22Rv1 (cell line): ENCODE results near the gene CDK2AP2.
A peak's percentile ranks its signal among the peaks of the same experiment; 100 is the strongest.

ENCODE experiments used
- H3K27ac ChIP-seq: fragments of 450-650 bp; 2 replicates; pipeline ENCODE4 v1.5.1; 2017
- ZFX ChIP-seq: fragments of 450-650 bp; IDR thresholded peaks from 2 replicates; pipeline ENCODE4 v1.6.1; 2017; ENCODE audit warnings: antibody characterized with exemption, borderline replicate concordance
- TF ChIP-seq, protein P1 (sequence below): fragments of 450-650 bp; IDR thresholded peaks from 2 replicates; pipeline ENCODE4 v1.5.1; 2017; ENCODE audit warnings: mild to moderate bottlenecking

CDK2AP2 gene

DNA sequence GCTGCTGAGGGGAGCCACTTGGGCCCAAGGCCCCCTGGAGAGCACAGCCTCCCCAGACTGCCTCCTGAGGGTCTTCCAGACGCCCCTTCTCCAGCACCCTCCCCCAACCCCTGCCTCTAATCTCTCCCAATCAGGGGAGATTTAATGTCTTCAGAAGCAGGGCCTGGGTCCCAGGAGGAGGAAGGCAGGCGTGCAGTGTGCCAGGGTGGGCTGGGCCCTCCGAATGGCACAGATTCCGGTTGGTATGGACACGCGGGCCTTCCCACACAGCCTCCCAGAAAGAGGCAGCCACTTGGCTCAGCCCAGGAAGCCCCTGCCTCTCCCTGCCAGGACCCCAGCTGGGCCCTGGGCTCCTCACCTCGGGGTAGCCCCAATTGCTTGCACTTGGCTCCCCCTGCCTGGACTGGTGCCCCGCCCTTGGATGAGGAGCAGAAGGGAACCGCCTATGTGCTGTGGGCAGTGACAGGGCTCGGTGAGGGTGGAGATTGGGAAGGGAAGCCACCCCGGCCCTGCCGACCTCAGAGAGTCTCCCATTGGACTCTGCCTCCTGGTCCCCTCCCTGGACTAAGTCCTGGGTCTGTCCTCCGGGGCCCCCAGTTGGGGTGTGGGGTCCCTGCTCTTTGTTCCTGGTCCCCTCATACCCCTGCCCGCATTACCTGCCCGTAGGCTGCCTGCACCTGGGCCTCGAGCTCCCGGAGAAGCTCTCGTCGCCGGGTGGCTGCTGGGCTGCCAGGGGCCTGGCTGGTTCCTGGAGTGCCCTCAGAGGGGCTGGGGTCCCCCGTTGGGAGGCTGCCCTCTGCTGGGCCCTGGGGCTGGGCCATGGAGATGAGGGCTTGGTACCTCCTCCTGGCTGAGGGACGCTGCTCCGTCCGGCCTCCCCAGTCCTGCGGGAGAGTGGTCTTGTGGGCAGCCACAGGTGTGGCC lies 15.9 kb upstream of the CDK2AP2 start:
- no peak for TF ChIP-seq ZFX
- TF ChIP-seq, protein P1, sequence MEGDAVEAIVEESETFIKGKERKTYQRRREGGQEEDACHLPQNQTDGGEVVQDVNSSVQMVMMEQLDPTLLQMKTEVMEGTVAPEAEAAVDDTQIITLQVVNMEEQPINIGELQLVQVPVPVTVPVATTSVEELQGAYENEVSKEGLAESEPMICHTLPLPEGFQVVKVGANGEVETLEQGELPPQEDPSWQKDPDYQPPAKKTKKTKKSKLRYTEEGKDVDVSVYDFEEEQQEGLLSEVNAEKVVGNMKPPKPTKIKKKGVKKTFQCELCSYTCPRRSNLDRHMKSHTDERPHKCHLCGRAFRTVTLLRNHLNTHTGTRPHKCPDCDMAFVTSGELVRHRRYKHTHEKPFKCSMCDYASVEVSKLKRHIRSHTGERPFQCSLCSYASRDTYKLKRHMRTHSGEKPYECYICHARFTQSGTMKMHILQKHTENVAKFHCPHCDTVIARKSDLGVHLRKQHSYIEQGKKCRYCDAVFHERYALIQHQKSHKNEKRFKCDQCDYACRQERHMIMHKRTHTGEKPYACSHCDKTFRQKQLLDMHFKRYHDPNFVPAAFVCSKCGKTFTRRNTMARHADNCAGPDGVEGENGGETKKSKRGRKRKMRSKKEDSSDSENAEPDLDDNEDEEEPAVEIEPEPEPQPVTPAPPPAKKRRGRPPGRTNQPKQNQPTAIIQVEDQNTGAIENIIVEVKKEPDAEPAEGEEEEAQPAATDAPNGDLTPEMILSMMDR = no peak
- H3K27ac ChIP-seq = no peak overlapping the region

GRCh38 chr11:67522844-67523555 lies 15.0 kb upstream of the CDK2AP2 start, which contains the start of gene CABP2:
CABP2 (minus strand) TSS chr11:67523446; CDS start chr11:67523326, 120 bp downstream.
- TF ChIP-seq, protein P1 = no peak
- TF ChIP-seq ZFX = no peak
- no peak within 1 kb of the TSS for H3K27ac ChIP-seq

DNA sequence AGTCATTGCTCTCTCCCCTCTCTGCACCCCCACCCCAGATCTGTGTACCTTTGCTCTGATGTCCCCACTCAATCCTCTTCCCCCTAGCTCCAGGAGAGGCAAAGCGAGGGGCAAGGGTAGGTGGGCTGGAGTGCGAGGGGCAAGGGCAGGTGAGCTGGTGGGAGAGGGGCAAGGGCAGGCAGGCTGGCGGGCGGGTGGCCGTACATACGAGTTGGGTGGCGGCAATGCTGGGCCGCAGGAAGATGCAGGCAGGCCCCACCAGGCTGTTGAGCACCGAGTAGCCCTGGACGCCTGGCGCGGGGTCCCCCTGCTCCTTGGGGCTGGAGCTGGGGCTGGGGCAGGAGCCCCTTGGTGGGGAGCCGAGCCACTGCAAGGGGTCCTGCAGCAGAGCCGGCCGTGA lies 14.4 kb upstream of the CDK2AP2 start:
- no peak for TF ChIP-seq ZFX
- TF ChIP-seq, protein P1 = no peak
- no peak overlapping the region for H3K27ac ChIP-seq

GRCh38 chr11:67521924-67522323 lies 14.0 kb upstream of the CDK2AP2 start:
- no peak for TF ChIP-seq ZFX
- TF ChIP-seq, protein P1 = no peak
- H3K27ac ChIP-seq = no peak overlapping the region

DNA sequence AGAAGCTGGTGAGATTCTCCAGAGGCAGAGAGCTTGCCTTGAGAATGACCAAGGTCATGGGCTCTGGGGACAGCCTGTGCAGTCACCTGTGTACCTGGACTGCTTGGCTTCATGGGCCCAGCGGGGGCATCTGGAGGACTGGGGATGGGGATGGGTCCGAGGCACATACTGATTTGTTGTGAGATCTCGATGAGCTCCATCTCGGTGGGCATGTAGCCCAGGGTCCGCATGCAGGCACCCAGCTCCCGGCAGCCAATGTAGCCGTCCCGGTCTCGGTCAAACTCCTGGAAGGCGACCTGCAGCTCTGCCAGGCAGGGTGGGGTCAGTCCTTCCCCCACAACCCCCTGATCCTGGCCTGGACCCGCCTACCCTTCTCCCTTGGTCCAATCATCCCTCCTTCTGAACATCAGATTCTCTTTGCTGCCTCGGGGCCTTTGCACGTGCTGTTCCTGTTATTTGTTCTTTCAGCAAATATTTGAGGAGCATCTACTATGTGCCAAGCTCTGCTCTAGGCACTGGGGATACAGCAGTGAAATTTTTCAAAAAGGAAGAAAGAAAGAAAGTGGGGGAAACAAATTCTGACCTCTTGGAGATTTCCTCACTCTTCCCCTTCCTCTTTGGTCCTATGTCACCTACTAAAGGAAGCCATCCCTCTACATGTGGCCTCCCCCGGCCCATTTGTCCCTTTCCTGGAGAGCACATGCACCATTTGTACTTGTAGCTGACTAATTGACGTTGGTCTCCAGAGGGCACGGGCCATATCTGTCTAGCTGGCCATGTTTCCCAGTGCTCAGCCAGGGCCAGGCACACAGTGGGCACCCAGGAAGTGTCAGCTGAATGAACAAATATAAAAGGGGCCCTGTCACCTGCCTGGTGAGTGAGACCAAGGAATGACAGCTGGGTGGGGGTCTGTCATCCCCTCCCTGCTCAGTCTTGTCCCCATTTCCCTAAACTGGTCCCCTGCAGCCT lies 13.2 kb upstream of the CDK2AP2 start:
- peak overlapping the region; percentile 42; the same call in 1 of the 2 replicates for H3K27ac ChIP-seq
- TF ChIP-seq, protein P1 = no peak
- no peak for TF ChIP-seq ZFX

DNA sequence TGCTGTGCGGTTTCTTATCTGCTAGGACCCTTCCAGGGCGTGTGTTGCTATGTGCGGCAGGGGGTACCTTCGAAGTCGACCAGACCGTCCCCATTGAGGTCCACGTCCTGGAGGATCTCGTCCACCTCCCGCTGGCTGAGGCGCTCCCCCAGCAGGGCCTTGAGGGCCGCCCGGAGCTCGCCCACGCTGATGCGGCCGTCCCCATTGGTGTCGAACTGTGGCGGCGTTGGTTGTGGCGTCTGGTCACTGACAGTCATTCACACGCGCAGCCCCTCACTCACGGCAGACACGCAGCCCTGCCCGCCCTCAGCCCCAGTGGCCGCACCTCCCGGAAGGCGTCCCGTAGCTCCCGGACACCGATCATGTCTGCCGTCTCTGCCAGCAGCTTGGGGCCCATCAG lies 11.8 kb upstream of the CDK2AP2 start:
- no peak overlapping the region for H3K27ac ChIP-seq
- no peak for TF ChIP-seq ZFX
- TF ChIP-seq, protein P1 = no peak
